GM23338 (cell line): ENCODE measurements around the gene SIGLEC6. TPM values are rescaled to one million over a fixed set of nuclear protein-coding genes. Genes with fewer than 3 reads are reported as not detected.

ENCODE experiments used
- ATAC-seq: fragments of 200-7000 bp; cut with Tn5 transposase; 3 replicates; pipeline ENCODE4 v1.9.1; 2020
- DNase-seq: peaks from one replicate; pipeline ENCODE4 v3.0.0-alpha.2; 2015; ENCODE audit warnings: low spot score
- H2AFZ ChIP-seq: fragments of 200-600 bp; sonication (generic); 2 replicates; pipeline ENCODE4 v1.8.0; 2016; ENCODE audit warnings: antibody characterized with exemption, mild to moderate bottlenecking, moderate library complexity
- H3F3A ChIP-seq: fragments of 200-600 bp; sonication (generic); replicated peaks from 2 replicates; pipeline ENCODE4 v1.8.0; 2017; ENCODE audit warnings: antibody characterized with exemption, mixed run types, low read depth
- H3K27ac ChIP-seq: fragments of 200-600 bp; sonication (generic); 2 replicates; pipeline ENCODE4 v1.6.1; 2016; ENCODE audit warnings: low read depth
- H3K27me3 ChIP-seq: fragments of 200-600 bp; sonication (generic); 2 replicates; pipeline ENCODE4 v1.8.0; 2016; ENCODE audit warnings: mild to moderate bottlenecking, mixed run types, moderate library complexity; ENCODE audit not compliant: insufficient read depth
- H3K36me3 ChIP-seq: fragments of 200-600 bp; sonication (generic); 2 replicates; pipeline ENCODE4 v1.8.0; 2016; ENCODE audit warnings: mild to moderate bottlenecking; ENCODE audit not compliant: insufficient read depth
- H3K4me1 ChIP-seq: fragments of 200-600 bp; sonication (generic); 2 replicates; pipeline ENCODE4 v1.8.0; 2016; ENCODE audit warnings: mild to moderate bottlenecking, moderate library complexity; ENCODE audit not compliant: insufficient read depth
- H3K4me2 ChIP-seq: fragments of 200-600 bp; sonication (generic); 2 replicates; pipeline ENCODE4 v1.7.1; 2017; ENCODE audit warnings: mixed run types
- H3K4me3 ChIP-seq: fragments of 200-600 bp; sonication (generic); 2 replicates; pipeline ENCODE4 v1.6.1; 2016; ENCODE audit warnings: mixed run types
- H3K79me2 ChIP-seq: fragments of 200-600 bp; sonication (generic); replicated peaks from 2 replicates; pipeline ENCODE4 v1.8.0; 2017; ENCODE audit warnings: mild to moderate bottlenecking; ENCODE audit not compliant: insufficient read depth
- H3K9me2 ChIP-seq: fragments of 200-600 bp; sonication (generic); 2 replicates; pipeline ENCODE4 v1.8.0; 2017; ENCODE audit not compliant: insufficient read depth
- H4K20me1 ChIP-seq: fragments of 200-600 bp; sonication (generic); replicated peaks from 2 replicates; pipeline ENCODE4 v1.8.0; 2017; ENCODE audit warnings: mild to moderate bottlenecking; ENCODE audit not compliant: insufficient read depth
- H3K27ac Mint-ChIP-seq: 2 replicates; pipeline ENCODE4 v1.8.0; 2020; ENCODE audit warnings: inconsistent platforms, mild to moderate bottlenecking, moderate library complexity, mixed read lengths
- H3K27me3 Mint-ChIP-seq: 3 replicates; pipeline ENCODE4 v1.8.0; 2022; ENCODE audit warnings: low read depth, mild to moderate bottlenecking, moderate library complexity, mixed read lengths, inconsistent platforms; ENCODE audit not compliant: insufficient read depth, poor library complexity
- H3K36me3 Mint-ChIP-seq: 3 replicates; pipeline ENCODE4 v1.8.0; 2021; ENCODE audit warnings: low read depth, mild to moderate bottlenecking, inconsistent platforms, moderate library complexity, mixed read lengths
- H3K4me1 Mint-ChIP-seq: 3 replicates; pipeline ENCODE4 v1.8.0; 2020; ENCODE audit warnings: mild to moderate bottlenecking, inconsistent platforms, mixed read lengths
- H3K4me3 Mint-ChIP-seq: 3 replicates; pipeline ENCODE4 v1.8.0; 2021; ENCODE audit warnings: moderate library complexity, mild to moderate bottlenecking, inconsistent platforms, mixed read lengths
- H3K9me3 Mint-ChIP-seq: 3 replicates; pipeline ENCODE4 v1.8.0; 2020; ENCODE audit warnings: moderate library complexity, mild to moderate bottlenecking, inconsistent platforms, mixed read lengths
- CREB1 ChIP-seq: fragments of 250-450 bp; sonication (Bioruptor Pico); IDR thresholded peaks from 2 replicates; pipeline ENCODE4 v1.5.0; 2020; ENCODE audit warnings: low read depth, mild to moderate bottlenecking, moderate library complexity
- EZH2 ChIP-seq: fragments of 200-600 bp; sonication (generic); IDR thresholded peaks from one replicate; pipeline ENCODE4 v1.8.0; 2017; ENCODE audit warnings: antibody characterized with exemption, mild to moderate bottlenecking, low read depth; ENCODE audit not compliant: unreplicated experiment
- EZH2phosphoT487 ChIP-seq: fragments of 200-600 bp; sonication (generic); IDR thresholded peaks from one replicate; pipeline ENCODE4 v1.8.1; 2018; ENCODE audit warnings: antibody characterized with exemption; ENCODE audit not compliant: unreplicated experiment
- JUNB ChIP-seq: IDR thresholded peaks from one replicate; pipeline ENCODE4 v1.6.1; 2016; ENCODE audit warnings: antibody characterized with exemption; ENCODE audit not compliant: unreplicated experiment
- NANOG ChIP-seq: IDR thresholded peaks from 2 replicates; pipeline ENCODE4 v1.6.1; 2016; ENCODE audit warnings: antibody characterized with exemption, borderline replicate concordance
- POLR2AphosphoS5 ChIP-seq: IDR thresholded peaks from 2 replicates; pipeline ENCODE4 v1.6.1; 2016; ENCODE audit warnings: antibody characterized with exemption, low read depth
- STAT1 ChIP-seq: IDR thresholded peaks from one replicate; pipeline ENCODE4 v1.6.1; 2016; ENCODE audit warnings: antibody characterized with exemption; ENCODE audit not compliant: unreplicated experiment
- ZNF114 ChIP-seq: fragments of 250-450 bp; sonication (Bioruptor Pico); IDR thresholded peaks from 2 replicates; pipeline ENCODE4 v1.5.0; 2020; ENCODE audit warnings: mild to moderate bottlenecking, moderate library complexity
- ZNF331 ChIP-seq: fragments of 250-450 bp; sonication (Bioruptor Pico); IDR thresholded peaks from 2 replicates; pipeline ENCODE4 v1.5.0; 2020; ENCODE audit warnings: low read depth, mild to moderate bottlenecking, moderate library complexity
- polyA plus RNA-seq: library from polyadenylated mRNA; unstranded; fragments of >200 nt; fragmentation: Nextera tagmentation; extraction: Ambion mirVana; gene quantifications from 2 replicates; pipeline ENCODE4 v1.2.1, GENCODE V29; 2016
- total RNA-seq: library from RNA; depleted of rRNA; stranded (reverse); fragments of >200 nt; shearing (Covaris generic); gene quantifications from 2 replicates; pipeline ENCODE4 v1.2.3, GENCODE V29; 2014
- TF ChIP-seq, protein P1 (sequence below): fragments of 250-450 bp; sonication (Bioruptor Pico); IDR thresholded peaks from 2 replicates; pipeline ENCODE4 v1.5.0; 2020; ENCODE audit warnings: mild to moderate bottlenecking, moderate library complexity
- TF ChIP-seq, protein P2 (sequence below): IDR thresholded peaks from 2 replicates; pipeline ENCODE4 v1.6.1; 2016; ENCODE audit warnings: antibody characterized with exemption
- TF ChIP-seq, protein P3 (sequence below), 2 experiments: fragments of 200-600 bp in 1 of 2; sonication (generic) in 1 of 2; conservative IDR thresholded peaks; 2 replicates each; pipeline versions ENCODE4 v1.5.1 to v1.6.1; 2016 to 2017; ENCODE audit warnings: antibody characterized with exemption in 2 of 2, low read depth in 2 of 2, mild to moderate bottlenecking in 2 of 2, moderate library complexity in 1 of 2
- TF ChIP-seq, protein P4 (sequence below): IDR thresholded peaks from one replicate; pipeline ENCODE4 v1.6.1; 2018; ENCODE audit warnings: antibody characterized with exemption; ENCODE audit not compliant: unreplicated experiment

SIGLEC6 gene
- total and polyA plus RNA-seq, 2 experiments from 2014 or later, result 0.76 TPM; not detected in 1

DNA sequence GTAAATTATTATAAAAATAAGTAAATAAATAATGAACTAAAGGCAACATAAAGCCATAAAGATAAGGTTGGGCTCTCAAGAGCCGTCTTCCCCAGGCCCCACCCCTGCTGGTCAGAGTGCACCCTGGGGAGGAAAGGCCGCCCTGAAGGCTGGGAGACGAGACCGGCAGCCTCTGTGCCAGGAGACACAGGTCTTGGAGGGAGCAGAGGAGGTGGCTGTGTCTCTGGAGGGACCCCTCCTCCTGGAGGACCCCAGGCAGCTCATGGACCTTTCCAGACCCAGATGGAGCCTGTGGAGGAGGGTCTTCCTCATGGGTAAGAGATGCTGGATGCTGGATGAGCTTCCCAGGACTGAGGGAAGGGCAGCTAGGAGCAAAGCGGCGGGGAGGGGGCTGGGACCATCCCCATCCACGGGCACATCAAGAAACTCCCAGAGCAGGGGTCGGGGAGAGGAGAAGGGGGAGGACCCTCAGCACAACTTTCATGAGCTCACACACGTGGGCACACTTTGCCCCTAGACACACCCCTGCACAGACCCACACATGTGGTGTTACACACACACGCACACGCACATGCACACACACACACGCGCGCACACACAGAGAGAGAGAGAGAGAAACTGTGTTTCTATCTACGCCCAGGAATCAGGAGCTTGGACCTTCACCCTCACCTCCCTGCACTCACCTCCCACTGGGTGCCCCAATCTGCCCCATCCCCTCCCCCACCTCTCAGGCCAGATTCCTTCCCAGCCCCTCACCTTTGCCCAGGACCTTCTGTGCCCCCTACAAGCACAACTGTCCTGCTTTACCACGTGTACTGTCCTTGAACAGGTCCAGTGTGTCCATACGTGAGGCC is 52.9 kb downstream of the SIGLEC6 start, which contains the start of gene CEACAM18:
Gene CEACAM18, plus strand, starts transcription at position 159 of the 854 bp plus-strand sequence.
- Histone ChIP-seq H3K27me3 (no peaks in the 10 kb centered on the region), H3F3A (no peaks in the 10 kb centered on the region), H3K27ac (no peak within 1 kb of the TSS), H3K4me3 (no peak within 1 kb of the TSS), H3K9me2 (peaks cover 5% of the 10 kb centered on the region; the same call in 1 of the 2 replicates), H3K36me3 (no peaks in the 10 kb centered on the region), H3K79me2 (no peaks in the 10 kb centered on the region), H4K20me1 (no peaks in the 10 kb centered on the region), H2AFZ (no peak within 1 kb of the TSS), H3K4me1 (no peaks in the 10 kb centered on the region), H3K4me2 (no peak within 1 kb of the TSS)
- H3K27ac Mint-ChIP-seq, result no peak within 1 kb of the TSS
- H3K36me3 Mint-ChIP-seq, result peaks cover 28% of the 10 kb centered on the region
- no peak within 1 kb of the TSS for H3K4me3 Mint-ChIP-seq
- ATAC-seq (no peak), DNase-seq (no peak)
- H3K4me1 Mint-ChIP-seq, result no peaks in the 10 kb centered on the region
- peaks cover 17% of the 10 kb centered on the region for H3K27me3 Mint-ChIP-seq
- TF ChIP-seq STAT1 (no peak), ZNF114 (CRISPR knock-in tag) (no peak), NANOG (no peak), JUNB (no peak), POLR2AphosphoS5 (no peak), CREB1 (CRISPR knock-in tag) (no peak), EZH2 (no peak), ZNF331 (no peak), EZH2phosphoT487 (no peak)
- TF ChIP-seq, protein P1, sequence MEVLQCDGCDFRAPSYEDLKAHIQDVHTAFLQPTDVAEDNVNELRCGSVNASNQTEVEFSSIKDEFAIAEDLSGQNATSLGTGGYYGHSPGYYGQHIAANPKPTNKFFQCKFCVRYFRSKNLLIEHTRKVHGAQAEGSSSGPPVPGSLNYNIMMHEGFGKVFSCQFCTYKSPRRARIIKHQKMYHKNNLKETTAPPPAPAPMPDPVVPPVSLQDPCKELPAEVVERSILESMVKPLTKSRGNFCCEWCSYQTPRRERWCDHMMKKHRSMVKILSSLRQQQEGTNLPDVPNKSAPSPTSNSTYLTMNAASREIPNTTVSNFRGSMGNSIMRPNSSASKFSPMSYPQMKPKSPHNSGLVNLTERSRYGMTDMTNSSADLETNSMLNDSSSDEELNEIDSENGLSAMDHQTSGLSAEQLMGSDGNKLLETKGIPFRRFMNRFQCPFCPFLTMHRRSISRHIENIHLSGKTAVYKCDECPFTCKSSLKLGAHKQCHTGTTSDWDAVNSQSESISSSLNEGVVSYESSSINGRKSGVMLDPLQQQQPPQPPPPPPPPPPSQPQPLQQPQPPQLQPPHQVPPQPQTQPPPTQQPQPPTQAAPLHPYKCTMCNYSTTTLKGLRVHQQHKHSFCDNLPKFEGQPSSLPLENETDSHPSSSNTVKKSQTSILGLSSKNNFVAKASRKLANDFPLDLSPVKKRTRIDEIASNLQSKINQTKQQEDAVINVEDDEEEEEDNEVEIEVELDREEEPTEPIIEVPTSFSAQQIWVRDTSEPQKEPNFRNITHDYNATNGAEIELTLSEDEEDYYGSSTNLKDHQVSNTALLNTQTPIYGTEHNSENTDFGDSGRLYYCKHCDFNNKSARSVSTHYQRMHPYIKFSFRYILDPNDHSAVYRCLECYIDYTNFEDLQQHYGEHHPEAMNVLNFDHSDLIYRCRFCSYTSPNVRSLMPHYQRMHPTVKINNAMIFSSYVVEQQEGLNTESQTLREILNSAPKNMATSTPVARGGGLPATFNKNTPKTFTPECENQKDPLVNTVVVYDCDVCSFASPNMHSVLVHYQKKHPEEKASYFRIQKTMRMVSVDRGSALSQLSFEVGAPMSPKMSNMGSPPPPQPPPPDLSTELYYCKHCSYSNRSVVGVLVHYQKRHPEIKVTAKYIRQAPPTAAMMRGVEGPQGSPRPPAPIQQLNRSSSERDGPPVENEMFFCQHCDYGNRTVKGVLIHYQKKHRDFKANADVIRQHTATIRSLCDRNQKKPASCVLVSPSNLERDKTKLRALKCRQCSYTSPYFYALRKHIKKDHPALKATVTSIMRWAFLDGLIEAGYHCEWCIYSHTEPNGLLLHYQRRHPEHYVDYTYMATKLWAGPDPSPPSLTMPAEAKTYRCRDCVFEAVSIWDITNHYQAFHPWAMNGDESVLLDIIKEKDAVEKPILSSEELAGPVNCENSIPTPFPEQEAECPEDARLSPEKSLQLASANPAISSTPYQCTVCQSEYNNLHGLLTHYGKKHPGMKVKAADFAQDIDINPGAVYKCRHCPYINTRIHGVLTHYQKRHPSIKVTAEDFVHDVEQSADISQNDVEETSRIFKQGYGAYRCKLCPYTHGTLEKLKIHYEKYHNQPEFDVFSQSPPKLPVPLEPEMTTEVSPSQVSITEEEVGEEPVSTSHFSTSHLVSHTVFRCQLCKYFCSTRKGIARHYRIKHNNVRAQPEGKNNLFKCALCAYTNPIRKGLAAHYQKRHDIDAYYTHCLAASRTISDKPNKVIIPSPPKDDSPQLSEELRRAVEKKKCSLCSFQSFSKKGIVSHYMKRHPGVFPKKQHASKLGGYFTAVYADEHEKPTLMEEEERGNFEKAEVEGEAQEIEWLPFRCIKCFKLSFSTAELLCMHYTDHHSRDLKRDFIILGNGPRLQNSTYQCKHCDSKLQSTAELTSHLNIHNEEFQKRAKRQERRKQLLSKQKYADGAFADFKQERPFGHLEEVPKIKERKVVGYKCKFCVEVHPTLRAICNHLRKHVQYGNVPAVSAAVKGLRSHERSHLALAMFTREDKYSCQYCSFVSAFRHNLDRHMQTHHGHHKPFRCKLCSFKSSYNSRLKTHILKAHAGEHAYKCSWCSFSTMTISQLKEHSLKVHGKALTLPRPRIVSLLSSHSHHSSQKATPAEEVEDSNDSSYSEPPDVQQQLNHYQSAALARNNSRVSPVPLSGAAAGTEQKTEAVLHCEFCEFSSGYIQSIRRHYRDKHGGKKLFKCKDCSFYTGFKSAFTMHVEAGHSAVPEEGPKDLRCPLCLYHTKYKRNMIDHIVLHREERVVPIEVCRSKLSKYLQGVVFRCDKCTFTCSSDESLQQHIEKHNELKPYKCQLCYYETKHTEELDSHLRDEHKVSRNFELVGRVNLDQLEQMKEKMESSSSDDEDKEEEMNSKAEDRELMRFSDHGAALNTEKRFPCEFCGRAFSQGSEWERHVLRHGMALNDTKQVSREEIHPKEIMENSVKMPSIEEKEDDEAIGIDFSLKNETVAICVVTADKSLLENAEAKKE (CRISPR knock-in tag), result no peak
- TF ChIP-seq, protein P2, sequence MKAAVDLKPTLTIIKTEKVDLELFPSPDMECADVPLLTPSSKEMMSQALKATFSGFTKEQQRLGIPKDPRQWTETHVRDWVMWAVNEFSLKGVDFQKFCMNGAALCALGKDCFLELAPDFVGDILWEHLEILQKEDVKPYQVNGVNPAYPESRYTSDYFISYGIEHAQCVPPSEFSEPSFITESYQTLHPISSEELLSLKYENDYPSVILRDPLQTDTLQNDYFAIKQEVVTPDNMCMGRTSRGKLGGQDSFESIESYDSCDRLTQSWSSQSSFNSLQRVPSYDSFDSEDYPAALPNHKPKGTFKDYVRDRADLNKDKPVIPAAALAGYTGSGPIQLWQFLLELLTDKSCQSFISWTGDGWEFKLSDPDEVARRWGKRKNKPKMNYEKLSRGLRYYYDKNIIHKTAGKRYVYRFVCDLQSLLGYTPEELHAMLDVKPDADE, result no peak
- TF ChIP-seq, protein P3, sequence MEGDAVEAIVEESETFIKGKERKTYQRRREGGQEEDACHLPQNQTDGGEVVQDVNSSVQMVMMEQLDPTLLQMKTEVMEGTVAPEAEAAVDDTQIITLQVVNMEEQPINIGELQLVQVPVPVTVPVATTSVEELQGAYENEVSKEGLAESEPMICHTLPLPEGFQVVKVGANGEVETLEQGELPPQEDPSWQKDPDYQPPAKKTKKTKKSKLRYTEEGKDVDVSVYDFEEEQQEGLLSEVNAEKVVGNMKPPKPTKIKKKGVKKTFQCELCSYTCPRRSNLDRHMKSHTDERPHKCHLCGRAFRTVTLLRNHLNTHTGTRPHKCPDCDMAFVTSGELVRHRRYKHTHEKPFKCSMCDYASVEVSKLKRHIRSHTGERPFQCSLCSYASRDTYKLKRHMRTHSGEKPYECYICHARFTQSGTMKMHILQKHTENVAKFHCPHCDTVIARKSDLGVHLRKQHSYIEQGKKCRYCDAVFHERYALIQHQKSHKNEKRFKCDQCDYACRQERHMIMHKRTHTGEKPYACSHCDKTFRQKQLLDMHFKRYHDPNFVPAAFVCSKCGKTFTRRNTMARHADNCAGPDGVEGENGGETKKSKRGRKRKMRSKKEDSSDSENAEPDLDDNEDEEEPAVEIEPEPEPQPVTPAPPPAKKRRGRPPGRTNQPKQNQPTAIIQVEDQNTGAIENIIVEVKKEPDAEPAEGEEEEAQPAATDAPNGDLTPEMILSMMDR (conservative IDR thresholded peaks at IDR 0.05; ENCODE audit: low read depth in 2 of 2), result no peak
- TF ChIP-seq, protein P4, sequence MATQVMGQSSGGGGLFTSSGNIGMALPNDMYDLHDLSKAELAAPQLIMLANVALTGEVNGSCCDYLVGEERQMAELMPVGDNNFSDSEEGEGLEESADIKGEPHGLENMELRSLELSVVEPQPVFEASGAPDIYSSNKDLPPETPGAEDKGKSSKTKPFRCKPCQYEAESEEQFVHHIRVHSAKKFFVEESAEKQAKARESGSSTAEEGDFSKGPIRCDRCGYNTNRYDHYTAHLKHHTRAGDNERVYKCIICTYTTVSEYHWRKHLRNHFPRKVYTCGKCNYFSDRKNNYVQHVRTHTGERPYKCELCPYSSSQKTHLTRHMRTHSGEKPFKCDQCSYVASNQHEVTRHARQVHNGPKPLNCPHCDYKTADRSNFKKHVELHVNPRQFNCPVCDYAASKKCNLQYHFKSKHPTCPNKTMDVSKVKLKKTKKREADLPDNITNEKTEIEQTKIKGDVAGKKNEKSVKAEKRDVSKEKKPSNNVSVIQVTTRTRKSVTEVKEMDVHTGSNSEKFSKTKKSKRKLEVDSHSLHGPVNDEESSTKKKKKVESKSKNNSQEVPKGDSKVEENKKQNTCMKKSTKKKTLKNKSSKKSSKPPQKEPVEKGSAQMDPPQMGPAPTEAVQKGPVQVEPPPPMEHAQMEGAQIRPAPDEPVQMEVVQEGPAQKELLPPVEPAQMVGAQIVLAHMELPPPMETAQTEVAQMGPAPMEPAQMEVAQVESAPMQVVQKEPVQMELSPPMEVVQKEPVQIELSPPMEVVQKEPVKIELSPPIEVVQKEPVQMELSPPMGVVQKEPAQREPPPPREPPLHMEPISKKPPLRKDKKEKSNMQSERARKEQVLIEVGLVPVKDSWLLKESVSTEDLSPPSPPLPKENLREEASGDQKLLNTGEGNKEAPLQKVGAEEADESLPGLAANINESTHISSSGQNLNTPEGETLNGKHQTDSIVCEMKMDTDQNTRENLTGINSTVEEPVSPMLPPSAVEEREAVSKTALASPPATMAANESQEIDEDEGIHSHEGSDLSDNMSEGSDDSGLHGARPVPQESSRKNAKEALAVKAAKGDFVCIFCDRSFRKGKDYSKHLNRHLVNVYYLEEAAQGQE, result no peak
- H3K9me3 Mint-ChIP-seq, result peaks cover 86% of the 10 kb centered on the region
